ENCODE measurements around the gene ROCK2.

The ROCK2 gene

GRCh38 chr2:11366326-11366741 is 21.9 kb upstream of the ROCK2 start:
- no peak for DNase-seq

GRCh38 chr2:11365096-11365879 is 20.9 kb upstream of the ROCK2 start:
- DNase-seq, result no peak

- DNase-seq, result no peak
These were observed 20.1 kb upstream of the ROCK2 start for GRCh38 chr2:11364565-11364887.

GRCh38 chr2:11363868-11364564 is 19.6 kb upstream of the ROCK2 start:
- no peak for DNase-seq

- DNase-seq, result no peak
These were observed 15.4 kb upstream of the ROCK2 start for GRCh38 chr2:11359865-11360264.

GRCh38 chr2:11357428-11357972 is 13.1 kb upstream of the ROCK2 start:
- DNase-seq, result no peak

GRCh38 chr2:11356764-11357163 is 12.3 kb upstream of the ROCK2 start:
- DNase-seq, result no peak

GRCh38 chr2:11355194-11356053 is 11.0 kb upstream of the ROCK2 start:
- DNase-seq, result no peak

GRCh38 chr2:11354363-11355154 is 10.1 kb upstream of the ROCK2 start:
- no peak for DNase-seq

GRCh38 chr2:11352781-11353537 is 8.5 kb upstream of the ROCK2 start:
- DNase-seq, result no peak

- no peak for DNase-seq
These were observed 3.8 kb upstream of the ROCK2 start for GRCh38 chr2:11348209-11348749.

GRCh38 chr2:11347403-11347959 is 3.0 kb upstream of the ROCK2 start:
- no peak for DNase-seq

- DNase-seq, result no peak
These were observed 1.6 kb upstream of the ROCK2 start for GRCh38 chr2:11346023-11346482.

GRCh38 chr2:11344956-11345677 is 681 bp upstream of the ROCK2 start:
- DNase-seq, result peak in 1 of 2 donors; percentile 67

- DNase-seq, result no peak
These were observed 640 bp downstream of the ROCK2 start for GRCh38 chr2:11343650-11344341.

- no peak for DNase-seq
These were observed 1.1 kb downstream of the ROCK2 start for GRCh38 chr2:11343368-11343649.

GRCh38 chr2:11342551-11343367 is 1.7 kb downstream of the ROCK2 start:
- no peak for DNase-seq

- DNase-seq, result no peak
These were observed 3.7 kb downstream of the ROCK2 start for GRCh38 chr2:11340717-11341116.

Measured in hippocampal formation (tissue), 2 donors.